ENCODE measurements around the gene EIF4A2. TPM values are rescaled to one million over a fixed set of nuclear protein-coding genes. Genes with fewer than 3 reads are reported as not detected.

Gene EIF4A2
- total RNA-seq, 4 donors from 2014 or later = 146 to 550 (median 353) TPM

- WGBS, 2 donors (ENCODE audit: low coverage in 1 of 2) = 67 to 75% methylated on average over 2 of the region's 2 CpGs
- in situ Hi-C loops (cut with MboI; ENCODE audit: low pct_ligation_motif_present in 1 of 4, low pct_unique_long_range_greater_than_20kb in 1 of 4, low sequenced_read_pairs in 3 of 4) (loop anchor here in 3 of 4 donors (25.0 kb wide), 2 partner anchors 211 to 836 kb away; partner anchors contain the start of gene AHSG (in 2 of the 3)), intact Hi-C loops (cut with DNase I; ENCODE audit: low total_unique reads) (loop anchor here (5.0 kb wide), 1 partner anchor 206 kb away; no protein-coding TSS in a partner anchor)
- H3K27ac ChIP-seq = no peak overlapping the region
- H3K27me3 ChIP-seq = peaks cover 38% of the 10 kb centered on the region
- no peaks in the 10 kb centered on the region for H3K36me3 ChIP-seq
- no peak overlapping the region for H3K4me3 ChIP-seq
- no peaks in the 10 kb centered on the region for H3K9me3 ChIP-seq
- H3K4me1 ChIP-seq = peaks cover 0 to 29% (median 12%) of the 10 kb centered on the region in 4 donors
- DNase-seq = no peak
- TF ChIP-seq EP300 (IDR thresholded peaks at IDR 0.05; ENCODE audit: low read depth) = no peak
- no peak for TF ChIP-seq CTCF (IDR thresholded peaks at IDR 0.05)
- no peak for TF ChIP-seq POLR2AphosphoS5 (IDR thresholded peaks at IDR 0.05)
- TF ChIP-seq POLR2A (IDR thresholded peaks at IDR 0.05) = no peak
Observed at GRCh38 chr3:186823386-186823785, 40.0 kb downstream of the EIF4A2 start.

GRCh38 chr3:186824430-186825139 lies 41.2 kb downstream of the EIF4A2 start:
- in situ Hi-C loops (cut with MboI; ENCODE audit: low pct_ligation_motif_present in 1 of 4, low pct_unique_long_range_greater_than_20kb in 1 of 4, low sequenced_read_pairs in 3 of 4) = loop anchor here in 3 of 4 donors (25.0 kb wide), 3 partner anchors 212 to 837 kb away; partner anchors contain the start of gene AHSG (in 2 of the 3)
- no peak for TF ChIP-seq CTCF (IDR thresholded peaks at IDR 0.05)
- no peak for TF ChIP-seq EP300 (IDR thresholded peaks at IDR 0.05; ENCODE audit: low read depth)
- no peak for TF ChIP-seq POLR2A (IDR thresholded peaks at IDR 0.05)
- TF ChIP-seq POLR2AphosphoS5 (IDR thresholded peaks at IDR 0.05) = no peak

GRCh38 chr3:186825294-186825821 lies 42.0 kb downstream of the EIF4A2 start:
- intact Hi-C loops (cut with DNase I; ENCODE audit: low total_unique reads) = no loop called here

More at GRCh38 chr3:186824430-186825139, 41.2 kb downstream of the EIF4A2 start:
- WGBS, 2 donors (ENCODE audit: low coverage in 1 of 2) = 45% methylated on average over 18 of the region's 18 CpGs; no CpG with 5 or more reads in 1 of the 2 donors
- no peak overlapping the region for H3K27ac ChIP-seq
- DNase-seq = no peak
- H3K4me3 ChIP-seq = no peak overlapping the region
- peaks cover 50% of the 10 kb centered on the region for H3K27me3 ChIP-seq
- no peaks in the 10 kb centered on the region for H3K36me3 ChIP-seq
- peaks cover 0 to 32% (median 12%) of the 10 kb centered on the region in 4 donors for H3K4me1 ChIP-seq
- H3K9me3 ChIP-seq = no peaks in the 10 kb centered on the region
- intact Hi-C loops (cut with DNase I; ENCODE audit: low total_unique reads) = loop anchor here (5.0 kb wide), 1 partner anchor 207 kb away; no protein-coding TSS in a partner anchor

More at GRCh38 chr3:186825294-186825821, 42.0 kb downstream of the EIF4A2 start:
- WGBS, 2 donors (ENCODE audit: low coverage in 1 of 2) = 21% methylated on average over 15 of the region's 23 CpGs; no CpG with 5 or more reads in 1 of the 2 donors
- TF ChIP-seq EP300 (IDR thresholded peaks at IDR 0.05; ENCODE audit: low read depth) (no peak), POLR2AphosphoS5 (IDR thresholded peaks at IDR 0.05) (no peak), CTCF (IDR thresholded peaks at IDR 0.05) (no peak)
- DNase-seq = no peak
- Histone ChIP-seq H3K36me3 (no peaks in the 10 kb centered on the region), H3K4me3 (no peak overlapping the region), H3K9me3 (no peaks in the 10 kb centered on the region), H3K4me1 (peaks cover 0 to 32% (median 12%) of the 10 kb centered on the region in 4 donors), H3K27ac (no peak overlapping the region), H3K27me3 (peaks cover 58% of the 10 kb centered on the region)
- in situ Hi-C loops (cut with MboI; ENCODE audit: low pct_ligation_motif_present in 1 of 4, low pct_unique_long_range_greater_than_20kb in 1 of 4, low sequenced_read_pairs in 3 of 4) = loop anchor here in 1 of 4 donors (25.0 kb wide), 1 partner anchor 337 kb away; no protein-coding TSS in a partner anchor
